Measurements from ENCODE around the gene CARD14.

Gene CARD14

GRCh38 chr17:80223838-80224497, 54.1 kb downstream of the CARD14 start:
- Histone ChIP-seq H3K4me2 (ENCODE audit: low read depth, low read length, poor library complexity, severe bottlenecking) (no peak overlapping the region), H3K27me3 (ENCODE audit: insufficient read depth, low read length, poor library complexity, severe bottlenecking) (no peaks in the 10 kb centered on the region), H2AFZ (ENCODE audit: low read length) (no peak overlapping the region), H3K36me3 (ENCODE audit: insufficient read depth, low read length) (no peaks in the 10 kb centered on the region), H3K4me1 (ENCODE audit: insufficient read depth, low read length, poor library complexity, severe bottlenecking) (peaks cover 7% of the 10 kb centered on the region), H4K20me1 (ENCODE audit: insufficient read depth, low read length, poor library complexity, severe bottlenecking) (no peaks in the 10 kb centered on the region), H3K9ac (ENCODE audit: low read depth, low read length, poor library complexity, severe bottlenecking) (no peak overlapping the region), H3K9me3 (ENCODE audit: insufficient read depth, low read depth, low read length) (no peaks in the 10 kb centered on the region), H3K9me2 (replicated peaks; ENCODE audit: low read depth, low read length) (no peaks in the 10 kb centered on the region), H3F3A (ENCODE audit: low read depth) (no peaks in the 10 kb centered on the region), H3K4me3 (ENCODE audit: low read length, poor library complexity, severe bottlenecking) (no peak overlapping the region), H3K79me2 (ENCODE audit: insufficient read depth, low read length) (no peaks in the 10 kb centered on the region)
- TF ChIP-seq EZH2phosphoT487 (IDR thresholded peaks at IDR 0.05; ENCODE audit: borderline replicate concordance) (no peak), CTCF (conservative IDR thresholded peaks at IDR 0.05; ENCODE audit: low read length) (no peak)

- Histone ChIP-seq H3K9me3 (ENCODE audit: insufficient read depth, low read depth, low read length) (no peaks in the 10 kb centered on the region), H3K9me2 (replicated peaks; ENCODE audit: low read depth, low read length) (no peaks in the 10 kb centered on the region), H3K9ac (ENCODE audit: low read depth, low read length, poor library complexity, severe bottlenecking) (no peak overlapping the region), H3K4me1 (ENCODE audit: insufficient read depth, low read length, poor library complexity, severe bottlenecking) (peaks cover 2% of the 10 kb centered on the region), H3K27me3 (ENCODE audit: insufficient read depth, low read length, poor library complexity, severe bottlenecking) (no peaks in the 10 kb centered on the region), H3F3A (ENCODE audit: low read depth) (no peaks in the 10 kb centered on the region), H3K4me2 (ENCODE audit: low read depth, low read length, poor library complexity, severe bottlenecking) (no peak overlapping the region), H3K79me2 (ENCODE audit: insufficient read depth, low read length) (no peaks in the 10 kb centered on the region), H3K4me3 (ENCODE audit: low read length, poor library complexity, severe bottlenecking) (no peak overlapping the region), H2AFZ (ENCODE audit: low read length) (no peak overlapping the region), H4K20me1 (ENCODE audit: insufficient read depth, low read length, poor library complexity, severe bottlenecking) (no peaks in the 10 kb centered on the region), H3K36me3 (ENCODE audit: insufficient read depth, low read length) (no peaks in the 10 kb centered on the region)
- no peak for TF ChIP-seq CTCF (conservative IDR thresholded peaks at IDR 0.05; ENCODE audit: low read length)
- no peak for TF ChIP-seq EZH2phosphoT487 (IDR thresholded peaks at IDR 0.05; ENCODE audit: borderline replicate concordance)
Measured at GRCh38 chr17:80224683-80225082, 54.9 kb downstream of the CARD14 start.

- Histone ChIP-seq H3K9me3 (ENCODE audit: insufficient read depth, low read depth, low read length) (no peaks in the 10 kb centered on the region), H4K20me1 (ENCODE audit: insufficient read depth, low read length, poor library complexity, severe bottlenecking) (no peaks in the 10 kb centered on the region), H3K27me3 (ENCODE audit: insufficient read depth, low read length, poor library complexity, severe bottlenecking) (no peaks in the 10 kb centered on the region), H3K9ac (ENCODE audit: low read depth, low read length, poor library complexity, severe bottlenecking) (no peak overlapping the region), H3F3A (ENCODE audit: low read depth) (no peaks in the 10 kb centered on the region), H2AFZ (ENCODE audit: low read length) (no peak overlapping the region), H3K4me1 (ENCODE audit: insufficient read depth, low read length, poor library complexity, severe bottlenecking) (no peaks in the 10 kb centered on the region), H3K4me2 (ENCODE audit: low read depth, low read length, poor library complexity, severe bottlenecking) (no peak overlapping the region), H3K9me2 (replicated peaks; ENCODE audit: low read depth, low read length) (no peaks in the 10 kb centered on the region), H3K36me3 (ENCODE audit: insufficient read depth, low read length) (no peaks in the 10 kb centered on the region), H3K4me3 (ENCODE audit: low read length, poor library complexity, severe bottlenecking) (no peak overlapping the region), H3K79me2 (ENCODE audit: insufficient read depth, low read length) (no peaks in the 10 kb centered on the region)
- TF ChIP-seq CTCF (conservative IDR thresholded peaks at IDR 0.05; ENCODE audit: low read length) (no peak), EZH2phosphoT487 (IDR thresholded peaks at IDR 0.05; ENCODE audit: borderline replicate concordance) (no peak)
Measured at GRCh38 chr17:80225230-80225629, 55.4 kb downstream of the CARD14 start.
